SU-DHL-6 (cell line): ENCODE measurements around the gene GMFB.

Experiments used
- EZH2phosphoT487 ChIP-seq: fragments of 200-600 bp; sonication (generic), shearing (Covaris generic); conservative IDR thresholded peaks from 2 replicates; pipeline ENCODE4 v1.6.1; 2018; ENCODE audit warnings: mild to moderate bottlenecking, antibody characterized with exemption, low read length, moderate library complexity, mixed read lengths
- TF ChIP-seq, protein P1 (sequence below): fragments of 200-600 bp; sonication (generic); IDR thresholded peaks from one replicate; pipeline ENCODE4 v1.5.1; 2017; ENCODE audit warnings: antibody characterized with exemption, mild to moderate bottlenecking, low read length, moderate library complexity; ENCODE audit not compliant: insufficient read depth, poor library complexity, severe bottlenecking

DNA sequence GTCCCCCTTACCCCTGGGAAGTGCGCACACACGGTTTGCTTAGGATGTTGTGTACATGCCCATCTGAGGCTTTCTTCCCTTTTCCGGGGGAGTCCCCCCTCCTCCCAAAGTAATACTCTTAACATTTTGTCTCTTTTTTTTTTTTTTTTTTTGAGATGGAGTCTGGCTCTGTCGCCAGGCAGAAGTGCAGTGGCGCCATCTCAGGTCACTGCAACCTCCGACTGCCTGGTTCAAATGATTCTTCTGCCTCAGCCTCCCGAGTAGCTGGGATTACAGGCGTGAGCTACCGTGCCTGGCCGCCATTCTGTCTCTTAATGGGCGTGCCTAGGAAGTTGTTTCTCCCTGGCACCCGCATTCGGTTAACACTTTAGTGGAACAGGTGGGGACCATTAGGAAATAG is 4.5 kb upstream of the GMFB start:
- TF ChIP-seq EZH2phosphoT487: no peak
- TF ChIP-seq, protein P1, sequence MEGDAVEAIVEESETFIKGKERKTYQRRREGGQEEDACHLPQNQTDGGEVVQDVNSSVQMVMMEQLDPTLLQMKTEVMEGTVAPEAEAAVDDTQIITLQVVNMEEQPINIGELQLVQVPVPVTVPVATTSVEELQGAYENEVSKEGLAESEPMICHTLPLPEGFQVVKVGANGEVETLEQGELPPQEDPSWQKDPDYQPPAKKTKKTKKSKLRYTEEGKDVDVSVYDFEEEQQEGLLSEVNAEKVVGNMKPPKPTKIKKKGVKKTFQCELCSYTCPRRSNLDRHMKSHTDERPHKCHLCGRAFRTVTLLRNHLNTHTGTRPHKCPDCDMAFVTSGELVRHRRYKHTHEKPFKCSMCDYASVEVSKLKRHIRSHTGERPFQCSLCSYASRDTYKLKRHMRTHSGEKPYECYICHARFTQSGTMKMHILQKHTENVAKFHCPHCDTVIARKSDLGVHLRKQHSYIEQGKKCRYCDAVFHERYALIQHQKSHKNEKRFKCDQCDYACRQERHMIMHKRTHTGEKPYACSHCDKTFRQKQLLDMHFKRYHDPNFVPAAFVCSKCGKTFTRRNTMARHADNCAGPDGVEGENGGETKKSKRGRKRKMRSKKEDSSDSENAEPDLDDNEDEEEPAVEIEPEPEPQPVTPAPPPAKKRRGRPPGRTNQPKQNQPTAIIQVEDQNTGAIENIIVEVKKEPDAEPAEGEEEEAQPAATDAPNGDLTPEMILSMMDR: no peak
